HUES64 (cell line): ENCODE measurements around the gene TMED10.
"Not testable (repeated sequence)": the region's sequence is repeated elsewhere in the genome, so short reads cannot be mapped to it uniquely, and the experiment has no call there.

Experiments
- H3K27ac ChIP-seq: 2 replicates; pipeline ENCODE4 v1.7.0; 2013; ENCODE audit warnings: low read depth, low read length, inconsistent platforms
- H3K27me3 ChIP-seq: 2 replicates; pipeline ENCODE4 v1.6.1; 2013; ENCODE audit warnings: mild to moderate bottlenecking, low read length; ENCODE audit not compliant: insufficient read depth
- H3K36me3 ChIP-seq: 2 replicates; pipeline ENCODE4 v1.6.1; 2013; ENCODE audit warnings: mild to moderate bottlenecking, low read length; ENCODE audit not compliant: insufficient read depth
- H3K4me1 ChIP-seq: 2 replicates; pipeline ENCODE4 v1.6.1; 2013; ENCODE audit warnings: mild to moderate bottlenecking, low read length, moderate library complexity; ENCODE audit not compliant: insufficient read depth
- H3K4me3 ChIP-seq: 2 replicates; pipeline ENCODE4 v1.5.1; 2013; ENCODE audit warnings: mild to moderate bottlenecking, low read length, moderate library complexity
- H3K9ac ChIP-seq: 2 replicates; pipeline ENCODE4 v1.6.1; 2013; ENCODE audit warnings: mild to moderate bottlenecking, low read depth, low read length
- H3K9me3 ChIP-seq: 2 replicates; pipeline ENCODE4 v1.6.1; 2013; ENCODE audit warnings: low read depth, low read length; ENCODE audit not compliant: insufficient read depth
- WGBS: fragments of 150-250, 120-280 bp; methylation state at CpG from one replicate; pipeline ENCODE4 v1.1.7; 2013; ENCODE audit warnings: missing lambda C conversion rate; 5-methylcytosine and 5-hydroxymethylcytosine counted together

TMED10 gene

DNA sequence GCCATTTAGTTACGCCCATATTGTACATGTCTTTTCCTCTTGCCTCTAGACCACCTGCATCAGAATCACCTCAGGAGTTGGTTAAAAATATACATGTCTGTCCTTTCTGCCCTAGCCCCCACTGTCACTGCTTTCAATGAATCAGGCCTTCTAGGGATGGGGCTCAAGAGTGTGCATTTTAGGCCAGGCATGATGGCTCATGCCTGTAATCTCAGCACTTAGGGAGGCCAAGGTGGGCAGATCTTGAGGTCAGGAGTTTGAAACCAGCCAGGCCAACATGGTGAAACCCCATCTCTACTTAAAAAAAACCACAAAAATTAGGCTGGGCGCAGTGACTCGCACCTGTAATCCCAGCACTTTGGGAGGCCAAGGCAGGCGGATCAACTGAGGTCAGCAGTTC, 13.6 kb upstream of the TMED10 start:
- 96% methylated on average over 4 of the region's 4 CpGs for WGBS
- Histone ChIP-seq H3K4me1 (no peaks in the 10 kb centered on the region), H3K4me3 (no peak overlapping the region), H3K27me3 (no peaks in the 10 kb centered on the region), H3K9me3 (no peaks in the 10 kb centered on the region), H3K36me3 (no peaks in the 10 kb centered on the region), H3K27ac (no peak overlapping the region), H3K9ac (no peak overlapping the region)

DNA sequence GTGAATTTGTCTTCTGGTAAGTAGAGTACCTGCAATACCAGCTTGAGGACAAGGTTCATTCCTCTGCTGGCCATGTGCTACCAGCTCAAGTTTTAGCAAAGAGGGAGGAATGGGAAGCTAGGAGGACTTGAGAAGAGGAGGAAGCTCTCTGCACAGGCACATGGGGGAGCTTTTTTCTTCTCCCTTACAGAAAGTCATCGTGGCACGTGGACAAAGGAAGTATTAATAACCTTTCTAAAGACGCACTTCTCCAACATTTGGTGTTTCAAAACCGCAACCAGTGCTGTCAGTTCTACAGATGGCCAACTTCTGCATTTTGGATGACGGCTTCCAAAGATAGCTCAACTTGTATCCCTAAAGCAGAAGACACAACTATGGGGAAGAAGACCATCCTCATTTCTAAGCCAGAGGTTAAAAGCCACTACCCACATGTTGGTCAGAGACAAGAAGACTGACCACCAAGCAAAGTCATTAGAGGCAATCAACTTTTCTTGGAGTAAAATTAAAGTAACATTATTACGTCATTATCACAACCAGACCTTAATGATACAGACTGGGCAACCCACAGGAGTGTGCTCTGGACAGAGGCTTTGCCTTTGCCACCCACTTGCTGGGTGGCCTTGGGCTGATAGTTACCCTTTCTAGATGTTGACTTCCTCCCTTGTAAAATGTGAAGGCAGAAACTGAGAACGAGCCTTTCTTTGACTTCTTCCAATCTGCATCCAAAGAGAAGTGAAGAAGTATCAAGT, 12.3 kb upstream of the TMED10 start:
- Histone ChIP-seq H3K9ac (no peak overlapping the region), H3K4me3 (no peak overlapping the region), H3K36me3 (no peaks in the 10 kb centered on the region), H3K27me3 (no peaks in the 10 kb centered on the region), H3K9me3 (no peaks in the 10 kb centered on the region), H3K27ac (no peak overlapping the region), H3K4me1 (no peaks in the 10 kb centered on the region)
- WGBS, result 93% methylated on average over 7 of the region's 7 CpGs

DNA sequence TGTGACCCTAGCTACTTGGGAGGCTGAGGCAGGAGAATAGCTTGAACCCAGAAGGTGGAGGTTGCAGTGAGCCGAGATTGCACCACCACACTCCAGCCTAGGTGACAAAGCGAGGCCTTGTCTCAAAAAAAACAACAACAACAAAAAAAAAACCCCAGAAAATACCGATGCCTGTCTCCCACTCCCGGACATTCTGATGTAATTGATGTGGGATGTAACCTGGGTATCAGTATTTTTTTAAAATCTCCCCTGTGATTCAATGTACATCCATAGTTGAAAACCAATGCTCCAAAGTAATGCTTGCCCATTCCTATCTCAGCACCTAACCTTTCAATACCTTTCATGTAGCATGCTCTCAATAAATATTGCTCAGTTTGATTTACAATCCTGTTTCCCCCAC, 11.7 kb upstream of the TMED10 start:
- no peak overlapping the region for H3K9ac ChIP-seq
- no peak overlapping the region for H3K4me3 ChIP-seq
- no peaks in the 10 kb centered on the region for H3K27me3 ChIP-seq
- H3K9me3 ChIP-seq, result no peaks in the 10 kb centered on the region
- no peak overlapping the region for H3K27ac ChIP-seq
- WGBS, result 93% methylated on average over 2 of the region's 4 CpGs
- no peaks in the 10 kb centered on the region for H3K36me3 ChIP-seq
- H3K4me1 ChIP-seq, result no peaks in the 10 kb centered on the region

DNA sequence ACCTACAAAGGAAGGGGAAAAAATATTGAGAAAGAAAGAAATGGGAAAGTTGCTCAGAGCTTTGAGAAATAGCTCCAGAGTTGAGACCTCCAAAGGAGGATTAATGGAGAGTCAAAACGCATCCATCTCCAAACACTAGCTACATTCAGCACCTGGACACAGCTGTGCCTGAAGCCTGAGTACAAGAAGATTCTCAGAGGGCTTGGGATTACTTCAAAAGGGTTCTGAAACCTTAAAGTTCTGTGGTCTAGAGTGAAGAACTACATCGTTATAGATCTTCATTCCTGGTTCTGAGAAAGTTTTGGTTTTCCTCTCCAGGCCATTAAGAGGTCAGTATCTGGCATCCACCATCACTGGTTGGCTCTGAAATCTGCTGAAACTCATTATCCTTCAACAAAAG, 10.5 kb upstream of the TMED10 start:
- WGBS, result 95% methylated on average over 1 of the region's 2 CpGs
- no peaks in the 10 kb centered on the region for H3K36me3 ChIP-seq
- H3K9me3 ChIP-seq, result no peaks in the 10 kb centered on the region
- no peak overlapping the region for H3K4me3 ChIP-seq
- H3K4me1 ChIP-seq, result no peaks in the 10 kb centered on the region
- no peaks in the 10 kb centered on the region; the same call in 1 of the 2 replicates for H3K27me3 ChIP-seq
- H3K27ac ChIP-seq, result no peak overlapping the region
- no peak overlapping the region for H3K9ac ChIP-seq

DNA sequence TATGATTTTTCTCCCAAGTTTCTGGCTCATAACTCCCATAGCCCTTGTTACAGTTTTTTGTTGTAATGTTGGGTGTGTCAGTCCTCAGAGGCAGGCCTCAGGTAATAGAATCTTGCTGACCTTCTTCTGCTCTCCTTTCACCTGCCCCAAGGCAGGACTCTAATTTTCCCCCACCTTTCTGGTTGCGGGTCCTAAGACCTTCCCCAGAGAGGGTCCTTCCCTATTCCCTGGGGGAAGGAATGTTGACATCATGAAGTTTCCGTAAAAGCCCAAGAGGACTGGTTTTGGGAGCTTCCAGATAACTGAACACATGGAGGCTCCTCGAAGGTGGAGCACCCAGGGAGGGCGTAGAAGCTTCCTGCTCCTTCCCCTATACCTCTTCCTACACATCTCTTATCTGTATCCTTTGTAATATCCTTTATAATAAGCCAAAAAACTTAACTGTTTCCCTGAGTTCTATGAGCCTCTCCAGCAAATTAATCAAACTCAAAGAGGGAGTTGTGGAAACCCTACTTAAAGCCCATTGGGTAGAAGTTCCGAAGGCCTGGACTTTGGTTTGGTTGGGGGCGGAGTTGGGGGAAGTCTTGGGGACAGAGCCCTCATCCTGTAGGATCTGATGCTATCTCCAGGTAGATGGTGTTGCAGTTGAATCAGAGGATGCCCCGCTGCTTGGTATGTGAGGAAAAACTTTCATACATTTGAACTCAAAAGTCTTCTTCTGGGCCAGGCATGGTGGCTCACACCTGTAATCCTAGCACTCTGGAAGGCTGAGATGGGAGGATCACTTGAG, 9.0 kb upstream of the TMED10 start:
- WGBS, result 91% methylated on average over 7 of the region's 7 CpGs
- H3K36me3 ChIP-seq, result no peaks in the 10 kb centered on the region
- no peak overlapping the region for H3K9ac ChIP-seq
- peaks cover 4% of the 10 kb centered on the region; the same call in 1 of the 2 replicates for H3K4me1 ChIP-seq
- no peak overlapping the region for H3K4me3 ChIP-seq
- no peak overlapping the region for H3K27ac ChIP-seq
- no peaks in the 10 kb centered on the region; the same call in 1 of the 2 replicates for H3K27me3 ChIP-seq
- no peaks in the 10 kb centered on the region for H3K9me3 ChIP-seq

DNA sequence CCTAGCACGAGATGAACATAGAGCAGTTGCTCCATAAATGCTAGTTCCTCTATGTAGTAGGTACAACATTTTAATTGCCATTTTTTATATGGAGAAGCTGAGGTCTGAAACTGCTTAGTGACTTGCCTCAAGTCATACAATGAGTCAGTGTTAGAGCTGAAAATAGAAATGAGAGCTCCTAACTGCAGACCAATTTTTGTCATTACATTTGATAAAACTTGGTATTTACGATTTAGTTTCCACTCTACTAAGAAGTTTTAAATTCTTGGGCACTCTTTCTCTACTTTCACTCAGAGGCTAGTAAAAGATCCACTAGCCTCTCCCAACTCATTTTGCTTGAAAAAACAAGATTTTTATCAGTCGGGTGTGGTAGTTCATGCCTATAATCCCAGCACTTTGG, 8.1 kb upstream of the TMED10 start:
- Histone ChIP-seq H3K9me3 (no peaks in the 10 kb centered on the region), H3K27ac (no peak overlapping the region), H3K4me3 (no peak overlapping the region), H3K9ac (no peak overlapping the region), H3K27me3 (no peaks in the 10 kb centered on the region; the same call in 1 of the 2 replicates), H3K4me1 (peaks cover 4% of the 10 kb centered on the region; the same call in 1 of the 2 replicates), H3K36me3 (no peaks in the 10 kb centered on the region)
- 97% methylated on average over 2 of the region's 3 CpGs for WGBS

DNA sequence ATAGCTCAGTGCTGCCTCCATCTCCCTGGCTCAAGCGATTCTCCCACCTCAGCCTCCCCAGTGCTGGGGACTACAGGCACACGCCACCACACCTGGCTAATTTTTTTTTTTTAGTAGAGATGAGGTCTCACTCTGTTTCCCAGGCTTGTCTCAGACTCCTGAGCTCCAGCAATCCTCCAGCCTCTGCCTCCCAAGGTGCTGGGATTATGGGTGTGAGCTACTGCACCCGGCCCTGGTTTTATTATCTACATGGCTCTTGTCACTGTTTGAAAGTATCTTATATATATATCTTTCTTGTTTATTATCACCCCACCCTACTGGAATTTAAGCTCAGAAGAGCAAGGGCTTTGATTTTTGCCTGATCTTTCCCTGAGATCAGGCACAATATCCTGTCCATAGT, 7.6 kb upstream of the TMED10 start:
- Histone ChIP-seq H3K36me3 (no peaks in the 10 kb centered on the region), H3K9ac (no peak overlapping the region), H3K9me3 (no peaks in the 10 kb centered on the region), H3K27ac (no peak overlapping the region), H3K4me1 (peaks cover 4% of the 10 kb centered on the region; the same call in 1 of the 2 replicates), H3K4me3 (no peak overlapping the region), H3K27me3 (no peaks in the 10 kb centered on the region; the same call in 1 of the 2 replicates)
- WGBS, result 94% methylated on average over 1 of the region's 3 CpGs

DNA sequence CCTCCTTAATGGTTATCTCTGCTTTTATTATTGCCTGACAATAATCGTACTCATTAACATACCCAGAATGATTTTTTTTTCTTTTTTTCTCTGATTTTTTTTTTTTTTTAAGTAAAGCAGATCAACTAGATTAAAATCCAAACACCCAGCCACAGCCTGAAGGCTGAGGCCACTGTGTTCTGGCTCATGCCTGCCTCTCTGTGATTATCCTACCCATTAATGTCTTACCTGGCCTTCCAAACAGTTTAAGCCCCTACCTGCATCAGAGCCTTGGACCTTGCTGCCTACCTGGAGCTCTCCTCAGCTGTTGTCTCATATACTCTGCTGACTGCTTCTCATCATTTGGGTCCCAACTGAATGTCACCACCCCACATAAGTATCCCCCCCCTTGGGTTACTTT, 6.8 kb upstream of the TMED10 start:
- 100% methylated on average over 1 of the region's 1 CpG for WGBS
- H3K9ac ChIP-seq, result no peak overlapping the region
- H3K4me1 ChIP-seq, result peaks cover 4% of the 10 kb centered on the region; the same call in 1 of the 2 replicates
- H3K27ac ChIP-seq, result no peak overlapping the region
- no peaks in the 10 kb centered on the region for H3K36me3 ChIP-seq
- H3K4me3 ChIP-seq, result no peak overlapping the region
- H3K27me3 ChIP-seq, result no peaks in the 10 kb centered on the region; the same call in 1 of the 2 replicates
- H3K9me3 ChIP-seq, result no peaks in the 10 kb centered on the region

DNA sequence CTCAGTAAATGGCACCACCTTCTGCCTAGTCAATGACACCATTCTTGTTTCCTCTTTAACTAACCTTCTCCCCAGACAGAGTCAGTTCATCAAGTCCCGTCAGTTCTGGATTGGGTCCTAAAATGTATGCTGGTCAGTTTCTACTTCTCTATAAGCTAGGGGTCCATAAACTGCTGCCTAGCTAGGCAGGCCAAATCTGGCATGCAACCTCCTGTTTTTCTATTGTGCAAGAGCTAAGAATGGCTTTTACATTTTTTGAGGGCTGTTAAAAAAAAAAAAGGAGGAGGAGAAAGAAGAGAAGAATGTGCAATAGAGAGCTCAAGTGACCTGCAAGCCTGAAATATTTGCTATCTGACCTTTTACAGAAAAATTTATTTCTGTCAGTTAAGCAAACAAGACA, 6.4 kb upstream of the TMED10 start:
- Histone ChIP-seq H3K9ac (no peak overlapping the region), H3K9me3 (no peaks in the 10 kb centered on the region), H3K4me1 (peaks cover 4% of the 10 kb centered on the region; the same call in 1 of the 2 replicates), H3K4me3 (no peak overlapping the region), H3K27ac (no peak overlapping the region), H3K36me3 (no peaks in the 10 kb centered on the region), H3K27me3 (no peaks in the 10 kb centered on the region; the same call in 1 of the 2 replicates)
- 97% methylated on average over 1 of the region's 1 CpG for WGBS

DNA sequence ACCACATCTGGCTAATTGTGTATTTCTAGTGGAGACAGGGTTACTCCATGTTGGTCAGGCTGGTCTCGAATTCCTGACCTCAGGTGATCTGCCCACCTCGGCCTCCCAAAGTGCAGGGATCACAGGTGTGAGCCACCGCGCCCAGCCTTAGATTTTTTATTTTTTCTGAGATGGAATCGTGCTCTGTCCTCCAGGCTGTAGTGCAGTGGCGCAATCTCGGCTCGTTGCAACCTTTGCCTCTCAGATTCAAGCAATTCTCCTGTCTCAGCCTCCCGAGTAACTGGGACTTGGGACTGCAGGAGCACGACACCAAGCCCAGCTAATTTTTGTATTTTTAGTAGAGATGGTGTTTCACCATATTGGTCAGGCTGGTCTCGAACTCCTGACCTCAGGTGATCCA, 5.8 kb upstream of the TMED10 start:
- not testable (repeated sequence) for H3K4me3 ChIP-seq, H3K36me3 ChIP-seq, H3K4me1 ChIP-seq, H3K9ac ChIP-seq, H3K9me3 ChIP-seq, H3K27me3 ChIP-seq, H3K27ac ChIP-seq
- WGBS, result 77% methylated on average over 11 of the region's 11 CpGs

DNA sequence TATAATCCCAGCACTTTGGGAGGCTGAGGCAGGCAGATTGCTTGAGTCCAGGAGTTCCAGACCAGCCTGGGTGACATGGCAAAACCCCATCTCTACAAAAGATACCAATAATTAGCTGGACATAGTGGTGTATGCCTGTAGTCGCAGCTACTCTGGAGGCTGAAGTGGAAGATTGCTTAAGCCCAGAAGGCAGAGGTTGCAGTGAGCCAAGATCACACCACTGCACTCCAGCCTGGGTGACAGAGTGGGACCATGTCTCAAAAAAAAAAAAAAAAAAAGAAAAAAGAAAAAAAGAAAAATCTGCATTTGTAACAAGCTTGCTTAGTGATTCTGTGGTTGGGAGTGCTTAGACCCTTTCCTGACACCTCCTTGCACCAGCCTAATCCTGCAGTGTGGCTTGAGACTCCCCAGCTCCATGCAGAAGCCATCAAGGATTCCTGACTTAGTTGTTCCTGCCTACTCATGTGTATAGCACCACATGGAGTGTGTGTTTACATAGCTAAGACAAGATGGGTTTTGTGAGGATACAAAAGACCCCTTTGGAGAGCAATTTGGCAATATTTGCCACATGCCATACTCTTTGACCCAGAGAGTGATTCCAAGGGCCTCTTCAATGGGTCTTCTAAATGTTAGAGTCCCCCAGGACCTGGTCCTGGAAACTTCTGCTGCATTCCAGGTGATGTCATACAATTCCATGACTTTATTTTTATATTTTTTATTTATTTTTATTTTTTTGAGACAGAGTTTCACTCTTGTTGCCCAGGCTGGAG, 5.1 kb upstream of the TMED10 start:
- Histone ChIP-seq H3K27me3 (no peaks in the 10 kb centered on the region; the same call in 1 of the 2 replicates), H3K4me1 (peaks cover 4% of the 10 kb centered on the region; the same call in 1 of the 2 replicates), H3K9me3 (no peaks in the 10 kb centered on the region), H3K9ac (no peak overlapping the region), H3K27ac (no peak overlapping the region), H3K36me3 (no peaks in the 10 kb centered on the region), H3K4me3 (no peak overlapping the region)
- 76% methylated on average over 1 of the region's 1 CpG for WGBS
